IPS-18c (cell line): ENCODE results near the gene BTK.
A peak's percentile ranks its signal among the peaks of the same experiment; 100 is the strongest.
"Not testable (repeated sequence)": the region's sequence is repeated elsewhere in the genome, so short reads cannot be mapped to it uniquely, and the experiment has no call there.

Experiments
- H3K4me3 ChIP-seq: 2 replicates; pipeline ENCODE4 v1.7.0; 2013; ENCODE audit warnings: low read depth, mild to moderate bottlenecking, low read length, moderate library complexity; ENCODE audit not compliant: insufficient read depth
- H3K9me3 ChIP-seq: one replicate; pipeline ENCODE4 v1.6.1; 2013; ENCODE audit warnings: mild to moderate bottlenecking, low read length, moderate library complexity; ENCODE audit not compliant: control insufficient read depth, insufficient read depth

BTK gene

GRCh38 chrX:101362116-101362515, 23.9 kb downstream of the BTK start:
- no peak overlapping the region for H3K4me3 ChIP-seq
- H3K9me3 ChIP-seq, result peaks cover 12% of the 10 kb centered on the region

- Histone ChIP-seq H3K9me3 (peaks cover 12% of the 10 kb centered on the region), H3K4me3 (no peak overlapping the region)
Observed at GRCh38 chrX:101360390-101360789, 25.6 kb downstream of the BTK start.

- peaks cover 9% of the 10 kb centered on the region for H3K9me3 ChIP-seq
- H3K4me3 ChIP-seq, result no peak overlapping the region
Observed at GRCh38 chrX:101359966-101360365, 26.0 kb downstream of the BTK start.

GRCh38 chrX:101357166-101357795, 28.7 kb downstream of the BTK start:
- Histone ChIP-seq H3K4me3 (no peak overlapping the region), H3K9me3 (peaks cover 3% of the 10 kb centered on the region)

- H3K9me3 ChIP-seq, result peaks cover 3% of the 10 kb centered on the region
- H3K4me3 ChIP-seq, result peak overlapping the region; percentile 77; the same call in 1 of the 2 replicates
Observed at GRCh38 chrX:101349193-101349562, 36.8 kb downstream of the BTK start.

- H3K4me3 ChIP-seq, result peak within 1 kb of the TSS; percentile 77
Observed at GRCh38 chrX:101348452-101349192, 37.4 kb downstream of the BTK start, which contains the start of gene TIMM8A. TSS of gene TIMM8A (minus strand) at chrX:101348742. CDS start at chrX:101348664, 78 bp downstream.

GRCh38 chrX:101347859-101348451, 38.0 kb downstream of the BTK start:
- Histone ChIP-seq H3K4me3 (peak overlapping the region; percentile 77), H3K9me3 (peaks cover 3% of the 10 kb centered on the region)

More at GRCh38 chrX:101348452-101349192, 37.4 kb downstream of the BTK start, which contains the start of gene TIMM8A:
- H3K9me3 ChIP-seq, result peaks cover 3% of the 10 kb centered on the region

GRCh38 chrX:101337776-101338271, 48.2 kb downstream of the BTK start:
- Histone ChIP-seq H3K4me3 (no peak overlapping the region), H3K9me3 (peaks cover 2% of the 10 kb centered on the region)

GRCh38 chrX:101334310-101334709, 51.7 kb downstream of the BTK start:
- not testable (repeated sequence) for H3K4me3 ChIP-seq, H3K9me3 ChIP-seq

- H3K9me3 ChIP-seq, result not testable (repeated sequence)
Observed at GRCh38 chrX:101326600-101326999, 59.4 kb downstream of the BTK start.

GRCh38 chrX:101303790-101304189, 82.2 kb downstream of the BTK start:
- Histone ChIP-seq H3K4me3 (no peak overlapping the region), H3K9me3 (peaks cover 3% of the 10 kb centered on the region)

More at GRCh38 chrX:101326600-101326999, 59.4 kb downstream of the BTK start:
- H3K4me3 ChIP-seq, result not testable (repeated sequence)
